GM12878 (cell line): ENCODE measurements around the gene TUBGCP2. TPM values are rescaled to one million over a fixed set of nuclear protein-coding genes. Genes with fewer than 3 reads are reported as not detected.

Experiments used
- ATAC-seq: fragments of 200-7000 bp; cut with Tn5 transposase; 3 replicates; pipeline ENCODE4 v1.9.1; 2020; ENCODE audit warnings: mild to moderate bottlenecking, moderate library complexity
- BruUV-seq: library from RNA; stranded (reverse); fragments of 400-500 nt; replicated peaks from 2 replicates; lab custom pipeline; 2021; lab: Mats Ljungman, UMichigan
- CTCF ChIA-PET: fragments of 300-600 bp; sonication (Branson Sonifier 250); formaldehyde crosslinking; extraction: SDS; loops from one replicate; lab custom pipeline; 2021; ENCODE audit warnings: inconsistent platforms; lab: Yijun Ruan, JAX
- POLR2A ChIA-PET: fragments of 350-600 bp; formaldehyde crosslinking; extraction: SDS; loops from one replicate; lab custom pipeline; 2021; ENCODE audit warnings: inconsistent platforms; lab: Charles Lee
- RAD21 ChIA-PET: fragments of 300-600 bp; sonication (Branson Sonifier 250); formaldehyde crosslinking; loops from one replicate; lab custom pipeline; 2023; ENCODE audit warnings: antibody characterized with exemption; ENCODE audit not compliant: unreplicated experiment; lab: Charles Lee
- SMC1A ChIA-PET: fragments of 300-600 bp; sonication (Branson Sonifier 250); formaldehyde crosslinking; loops from one replicate; lab custom pipeline; 2023; ENCODE audit not compliant: unreplicated experiment, uncharacterized antibody; lab: Charles Lee
- DNase-seq: peaks from one replicate; pipeline ENCODE4 v3.0.0-alpha.2; 2011; ENCODE audit warnings: low read depth, low spot score
- FAIRE-seq: peaks from 3 replicates; lab custom pipeline; 2011; peaks lifted over from hg19 to GRCh38; lab: Jason Lieb, UNC
- H2AFZ ChIP-seq: 2 replicates; pipeline ENCODE4 v1.6.0; 2011; ENCODE audit warnings: low read depth, low read length, control low read depth; ENCODE audit not compliant: control insufficient read depth
- H3K27ac ChIP-seq: 2 replicates; pipeline ENCODE4 v1.5.1; 2011; ENCODE audit warnings: control low read depth; ENCODE audit not compliant: control insufficient read depth, insufficient read depth
- H3K27me3 ChIP-seq, 2 experiments: replicated peaks in 1 of 2; 2 replicates each; pipeline versions ENCODE4 v1.6.0 to v1.6.1; 2011; ENCODE audit warnings: low read length in 1 of 2; ENCODE audit not compliant: control insufficient read depth in 2 of 2, insufficient read depth in 2 of 2
- H3K36me3 ChIP-seq, 2 experiments: 2 replicates each; pipeline ENCODE4 v1.5.1; 2011; ENCODE audit warnings: low read length in 1 of 2; ENCODE audit not compliant: control insufficient read depth in 2 of 2, insufficient read depth in 2 of 2
- H3K4me1 ChIP-seq: 2 replicates; pipeline ENCODE4 v1.6.1; 2011; ENCODE audit warnings: mild to moderate bottlenecking, low read length, moderate library complexity, mixed read lengths; ENCODE audit not compliant: control insufficient read depth, insufficient read depth
- H3K4me2 ChIP-seq: 2 replicates; pipeline ENCODE4 v1.6.0; 2011; ENCODE audit warnings: control low read depth; ENCODE audit not compliant: control insufficient read depth, insufficient read depth
- H3K4me3 ChIP-seq: fragments of 200-600 bp; sonication (generic); 2 replicates; pipeline ENCODE4 v1.5.1; 2016
- H3K79me2 ChIP-seq: 2 replicates; pipeline ENCODE4 v1.6.0; 2011; ENCODE audit warnings: low read length; ENCODE audit not compliant: control insufficient read depth, insufficient read depth
- H3K9ac ChIP-seq: 2 replicates; pipeline ENCODE4 v1.8.0; 2011; ENCODE audit warnings: low read length, control low read depth, mixed read lengths; ENCODE audit not compliant: control insufficient read depth, insufficient read depth
- H3K9me3 ChIP-seq: replicated peaks from 3 replicates; pipeline ENCODE4 v1.5.1; 2011; ENCODE audit warnings: mild to moderate bottlenecking, low read length; ENCODE audit not compliant: control insufficient read depth, insufficient read depth
- H4K20me1 ChIP-seq: 2 replicates; pipeline ENCODE4 v1.6.0; 2011; ENCODE audit not compliant: control insufficient read depth, insufficient read depth
- SP1 ChIP-seq: IDR thresholded peaks from one replicate; pipeline ENCODE4 v1.6.1; 2011; ENCODE audit warnings: low read depth, low read length
- USF1 ChIP-seq: IDR thresholded peaks from 2 replicates; pipeline ENCODE4 v1.6.1; 2011; ENCODE audit warnings: borderline replicate concordance, low read depth, mild to moderate bottlenecking, moderate library complexity, mixed read lengths, low read length; ENCODE audit not compliant: insufficient read depth; ENCODE audit errors: extremely low read length
- WGBS: methylation state at CpG from one replicate; pipeline ENCODE4 v1.1.6; 2016; ENCODE audit warnings: low lambda C conversion rate; ENCODE audit not compliant: insufficient replicate concordance, insufficient coverage; ENCODE audit errors: missing lambda C conversion rate; 5-methylcytosine and 5-hydroxymethylcytosine counted together
- in situ Hi-C: fragments of 300-500 bp; cut with MboI; formaldehyde crosslinking; loops from 9 replicates; pipeline ENCODE4 v1.14.3; 2018; ENCODE audit warnings: mixed read lengths
- intact Hi-C: fragments of 100-400 bp; cut with micrococcal nuclease; formaldehyde crosslinking; loops from one replicate; pipeline ENCODE4 v1.14.2; 2022; ENCODE audit not compliant: unreplicated experiment
- polyA plus RNA-seq, 11 experiments: library from polyadenylated mRNA; depleted of rRNA in 4 of 11; unstranded in 6 of 11; stranded (reverse) in 5 of 11; fragments of >200 nt; fragmentation: Nextera tagmentation in 4 of 11; fragmentation: Illumina TruSeq in 1 of 11; extraction: Ambion mirVana in 4 of 11; extraction: Trizol in 1 of 11; gene quantifications; 1 replicate in 1 of 11; 2 replicates in 10 of 11; pipeline versions ENCODE4 v1.2.1 to v1.2.3, GENCODE V29; 2011 to 2016; ENCODE audit warnings: inconsistent platforms in 2 of 11, missing spikeins in 2 of 11, low read depth in 1 of 11
- total RNA-seq, 4 experiments: library from RNA; depleted of rRNA in 3 of 4; stranded (reverse); fragments of >200 nt in 3 of 4; fragmentation: Illumina TruSeq in 1 of 4; extraction: Trizol in 1 of 4; gene quantifications; 2 replicates each; pipeline versions ENCODE4 v1.2.1 to v1.2.3, GENCODE V29; 2013 to 2021
- TF ChIP-seq, protein P1 (sequence below): fragments of 450-650 bp; formaldehyde crosslinking; IDR thresholded peaks from 2 replicates; pipeline ENCODE4 v1.4.0; 2020; ENCODE audit warnings: mild to moderate bottlenecking, moderate library complexity

The TUBGCP2 gene
- total and polyA plus RNA-seq, 10 of the 15 experiments (the other 5 are each of a cell fraction or from before 2014, with no cell fraction given), result 4.8 to 47.1 (median 34.7) TPM

DNA sequence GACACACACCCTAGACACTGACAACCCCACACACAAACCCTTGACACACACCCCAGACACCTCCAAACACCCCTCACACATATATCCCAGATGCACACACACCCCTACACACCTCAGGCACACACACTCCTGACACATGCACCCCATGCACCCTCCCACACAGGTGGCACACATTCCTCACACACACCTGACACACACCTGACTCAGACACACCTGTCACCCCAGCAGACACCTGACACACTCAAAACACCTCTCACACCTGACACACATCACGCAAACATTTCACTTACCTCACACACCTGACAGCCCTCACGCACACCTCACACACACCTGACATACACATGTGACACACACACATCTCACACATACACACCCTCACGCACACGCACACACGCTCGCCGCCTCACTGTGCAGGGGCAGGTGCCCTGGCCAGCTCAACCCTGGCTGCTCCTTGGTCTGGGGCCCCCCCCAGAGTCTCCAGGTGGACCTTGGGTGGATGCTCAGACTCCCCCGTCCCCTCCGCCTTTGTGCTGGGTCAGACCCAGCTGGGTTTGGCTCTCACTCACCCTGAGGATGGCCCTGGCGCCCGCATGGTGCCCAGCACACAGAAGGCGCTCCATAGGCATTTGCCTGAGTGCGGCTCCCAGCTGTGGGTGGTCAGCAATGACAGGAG, 31.2 kb upstream of the TUBGCP2 start:
- Histone ChIP-seq H3K36me3 (no peaks in the 10 kb centered on the region), H3K4me3 (no peak overlapping the region), H3K27ac (no peak overlapping the region), H3K27me3 (peaks cover 4 to 9% of the 10 kb centered on the region in 2 experiments), H3K9ac (no peak overlapping the region), H3K4me1 (no peaks in the 10 kb centered on the region), H3K4me2 (no peak overlapping the region), H2AFZ (no peak overlapping the region), H4K20me1 (no peaks in the 10 kb centered on the region), H3K79me2 (no peaks in the 10 kb centered on the region), H3K9me3 (no peaks in the 10 kb centered on the region; the same call in 2 of the 3 replicates)
- ChIA-PET SMC1A (no interaction called here), RAD21 (no interaction called here), POLR2A (no interaction called here), CTCF (no interaction called here)
- 82% methylated on average over 13 of the region's 13 CpGs for WGBS
- FAIRE-seq (no peak), DNase-seq (no peak), ATAC-seq (no peak)
- BruUV-seq, result no TSS peak
- intact Hi-C loops, result no loop called here
- TF ChIP-seq, protein P1, sequence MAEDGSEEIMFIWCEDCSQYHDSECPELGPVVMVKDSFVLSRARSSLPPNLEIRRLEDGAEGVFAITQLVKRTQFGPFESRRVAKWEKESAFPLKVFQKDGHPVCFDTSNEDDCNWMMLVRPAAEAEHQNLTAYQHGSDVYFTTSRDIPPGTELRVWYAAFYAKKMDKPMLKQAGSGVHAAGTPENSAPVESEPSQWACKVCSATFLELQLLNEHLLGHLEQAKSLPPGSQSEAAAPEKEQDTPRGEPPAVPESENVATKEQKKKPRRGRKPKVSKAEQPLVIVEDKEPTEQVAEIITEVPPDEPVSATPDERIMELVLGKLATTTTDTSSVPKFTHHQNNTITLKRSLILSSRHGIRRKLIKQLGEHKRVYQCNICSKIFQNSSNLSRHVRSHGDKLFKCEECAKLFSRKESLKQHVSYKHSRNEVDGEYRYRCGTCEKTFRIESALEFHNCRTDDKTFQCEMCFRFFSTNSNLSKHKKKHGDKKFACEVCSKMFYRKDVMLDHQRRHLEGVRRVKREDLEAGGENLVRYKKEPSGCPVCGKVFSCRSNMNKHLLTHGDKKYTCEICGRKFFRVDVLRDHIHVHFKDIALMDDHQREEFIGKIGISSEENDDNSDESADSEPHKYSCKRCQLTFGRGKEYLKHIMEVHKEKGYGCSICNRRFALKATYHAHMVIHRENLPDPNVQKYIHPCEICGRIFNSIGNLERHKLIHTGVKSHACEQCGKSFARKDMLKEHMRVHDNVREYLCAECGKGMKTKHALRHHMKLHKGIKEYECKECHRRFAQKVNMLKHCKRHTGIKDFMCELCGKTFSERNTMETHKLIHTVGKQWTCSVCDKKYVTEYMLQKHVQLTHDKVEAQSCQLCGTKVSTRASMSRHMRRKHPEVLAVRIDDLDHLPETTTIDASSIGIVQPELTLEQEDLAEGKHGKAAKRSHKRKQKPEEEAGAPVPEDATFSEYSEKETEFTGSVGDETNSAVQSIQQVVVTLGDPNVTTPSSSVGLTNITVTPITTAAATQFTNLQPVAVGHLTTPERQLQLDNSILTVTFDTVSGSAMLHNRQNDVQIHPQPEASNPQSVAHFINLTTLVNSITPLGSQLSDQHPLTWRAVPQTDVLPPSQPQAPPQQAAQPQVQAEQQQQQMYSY (CRISPR knock-in tag), result no peak
- TF ChIP-seq USF1 (no peak), SP1 (no peak)
- in situ Hi-C loops, result no loop called here
